ENCODE data around the gene TEP1.

- no peak for TF ChIP-seq POLR2A (IDR thresholded peaks at IDR 0.05)
- no peak for TF ChIP-seq CTCF (IDR thresholded peaks at IDR 0.05)
Observed at GRCh38 chr14:20409226-20409625, 4.1 kb downstream of the TEP1 start.
